NCI-H2107 treated with DMSO at 0.1 percent for 48 hours (cell line): ENCODE measurements around the gene PSMB7.
A peak's percentile ranks its signal among the peaks of the same experiment; 100 is the strongest.

Source experiments
- DNase-seq: peaks from one replicate; lab custom pipeline; 2025; ENCODE audit not compliant: unreplicated experiment; lab: John Stamatoyannopoulos, UW

PSMB7 gene

GRCh38 chr9:124415102-124415851 lies at the start of gene PSMB7:
Gene PSMB7, minus strand, starts transcription at chr9:124415442. Its CDS starts 17 bp downstream, at chr9:124415425.
- peak; percentile 89 for DNase-seq

GRCh38 chr9:124462739-124463138 lies 47.5 kb upstream of the PSMB7 start:
- DNase-seq = no peak

GRCh38 chr9:124458441-124458840 lies 43.2 kb upstream of the PSMB7 start:
- DNase-seq = no peak

- DNase-seq = no peak
Observed at GRCh38 chr9:124457887-124458431, 42.7 kb upstream of the PSMB7 start.

GRCh38 chr9:124457079-124457886 lies 42.0 kb upstream of the PSMB7 start:
- no peak for DNase-seq

GRCh38 chr9:124456341-124457078 lies 41.3 kb upstream of the PSMB7 start:
- no peak for DNase-seq

GRCh38 chr9:124455820-124456219 lies 40.6 kb upstream of the PSMB7 start:
- DNase-seq = no peak

GRCh38 chr9:124454791-124455443 lies 39.7 kb upstream of the PSMB7 start:
- DNase-seq = no peak

- no peak for DNase-seq
Observed at GRCh38 chr9:124454296-124454695, 39.1 kb upstream of the PSMB7 start.

- no peak for DNase-seq
Observed at GRCh38 chr9:124453586-124454191, 38.4 kb upstream of the PSMB7 start.

GRCh38 chr9:124452841-124453585 lies 37.8 kb upstream of the PSMB7 start:
- DNase-seq = no peak

- no peak for DNase-seq
Observed at GRCh38 chr9:124452326-124452725, 37.1 kb upstream of the PSMB7 start.

- no peak for DNase-seq
Observed at GRCh38 chr9:124450931-124451661, 35.9 kb upstream of the PSMB7 start.

- peak; percentile 3 for DNase-seq
Observed at GRCh38 chr9:124450241-124450924, 35.1 kb upstream of the PSMB7 start, which contains the start of gene ADGRD2. Gene ADGRD2, plus strand, starts transcription at chr9:124450451. Its CDS starts 1,216 bp downstream, at chr9:124451667.

GRCh38 chr9:124449381-124450151 lies 34.3 kb upstream of the PSMB7 start:
- no peak for DNase-seq

GRCh38 chr9:124448019-124448418 lies 32.8 kb upstream of the PSMB7 start:
- no peak for DNase-seq

GRCh38 chr9:124447297-124447661 lies 32.0 kb upstream of the PSMB7 start:
- DNase-seq = no peak

- no peak for DNase-seq
Observed at GRCh38 chr9:124444166-124444565, 28.9 kb upstream of the PSMB7 start.
